Lower leg skin (tissue), 4 donors: Measurements from ENCODE around the gene GNAL. TPM values are rescaled to one million over a fixed set of nuclear protein-coding genes. Genes with fewer than 3 reads are reported as not detected.

Experiments used
- DNase-seq, 2 donors: peaks; one replicate each; pipeline ENCODE4 v3.0.0-alpha.2; 2019; ENCODE audit warnings: low spot score in 2 of 2
- H3K4me3 ChIP-seq: fragments of 200-600 bp; sonication (generic); 2 replicates; pipeline ENCODE4 v1.5.1; 2017; ENCODE audit warnings: mild to moderate bottlenecking, low read depth; ENCODE audit not compliant: poor library complexity, severe bottlenecking
- CTCF ChIP-seq, 3 donors: fragments of 450-650 bp; IDR thresholded peaks; one replicate each; pipeline ENCODE4 v1.5.1; 2016; ENCODE audit warnings: antibody characterized with exemption in 3 of 3, mild to moderate bottlenecking in 3 of 3, moderate library complexity in 2 of 3
- POLR2A ChIP-seq, 2 donors: fragments of 450-650 bp; IDR thresholded peaks; one replicate each; pipeline ENCODE4 v1.6.1; 2016 to 2017; ENCODE audit warnings: antibody characterized with exemption in 2 of 2, mild to moderate bottlenecking in 1 of 2, moderate library complexity in 1 of 2
- WGBS, 2 donors: methylation state at CpG; one replicate each; pipeline ENCODE4 v1.1.5; 2018; 5-methylcytosine and 5-hydroxymethylcytosine counted together
- intact Hi-C: fragments of 100-400 bp; cut with DNase I; formaldehyde crosslinking; loops from one replicate; pipeline ENCODE4 v1.15.0; 2023; ENCODE audit warnings: low total_unique reads
- total RNA-seq, 4 donors: library from RNA; depleted of rRNA; stranded (reverse); fragments of >200 nt; gene quantifications; one replicate each; pipeline ENCODE4 v1.1.0, GENCODE V29; 2016

Gene GNAL
- total RNA-seq, 4 donors from 2014 or later = 12.3 to 15.9 (median 14.5) TPM

GRCh38 chr18:11754979-11755378, 65.9 kb downstream of the GNAL start:
- no peak for TF ChIP-seq POLR2A (IDR thresholded peaks at IDR 0.05)
- TF ChIP-seq CTCF (IDR thresholded peaks at IDR 0.05) = no peak
- 82 to 86% methylated on average over 8 of the region's 8 CpGs for WGBS, 2 donors
- no peak for DNase-seq
- intact Hi-C loops = no loop called here
- no peak overlapping the region for H3K4me3 ChIP-seq

- TF ChIP-seq CTCF (IDR thresholded peaks at IDR 0.05) = no peak
- TF ChIP-seq POLR2A (IDR thresholded peaks at IDR 0.05) = no peak
- no peak for DNase-seq
- WGBS, 2 donors = 82 to 88% methylated on average over 5 of the region's 5 CpGs
- intact Hi-C loops = no loop called here
- H3K4me3 ChIP-seq = no peak overlapping the region
These were observed 68.1 kb downstream of the GNAL start for GRCh38 chr18:11757084-11757590.

- TF ChIP-seq POLR2A (IDR thresholded peaks at IDR 0.05) = no peak
- no peak for TF ChIP-seq CTCF (IDR thresholded peaks at IDR 0.05)
- intact Hi-C loops = no loop called here
- no peak overlapping the region for H3K4me3 ChIP-seq
- WGBS, 2 donors = 90 to 92% methylated on average over 9 to 10 of the region's 10 CpGs
- no peak for DNase-seq
These were observed 70.4 kb downstream of the GNAL start for GRCh38 chr18:11759456-11759855.

GRCh38 chr18:11760498-11761167, 71.6 kb downstream of the GNAL start:
- no peak for DNase-seq
- no peak for TF ChIP-seq CTCF (IDR thresholded peaks at IDR 0.05)
- no peak for TF ChIP-seq POLR2A (IDR thresholded peaks at IDR 0.05)
- WGBS, 2 donors = 79 to 82% methylated on average over 7 of the region's 7 CpGs
- intact Hi-C loops = no loop called here
- H3K4me3 ChIP-seq = no peak overlapping the region

GRCh38 chr18:11761553-11761952, 72.5 kb downstream of the GNAL start:
- H3K4me3 ChIP-seq = no peak overlapping the region
- intact Hi-C loops = no loop called here
- DNase-seq = no peak
- no peak for TF ChIP-seq POLR2A (IDR thresholded peaks at IDR 0.05)
- 80 to 83% methylated on average over 2 of the region's 2 CpGs for WGBS, 2 donors

GRCh38 chr18:11762429-11762828, 73.4 kb downstream of the GNAL start:
- no peak for DNase-seq
- WGBS, 2 donors = 89 to 93% methylated on average over 7 of the region's 7 CpGs
- intact Hi-C loops = no loop called here
- TF ChIP-seq POLR2A (IDR thresholded peaks at IDR 0.05) (no peak), CTCF (IDR thresholded peaks at IDR 0.05) (no peak)
- H3K4me3 ChIP-seq = no peak overlapping the region
